Gastrocnemius medialis (tissue), 4 donors: ENCODE results near the gene AP5S1.

ENCODE experiments used
- POLR2A ChIP-seq, 2 donors: fragments of 450-650 bp; IDR thresholded peaks; one replicate each; pipeline ENCODE4 v1.6.1; 2017; ENCODE audit warnings: antibody characterized with exemption in 2 of 2, mild to moderate bottlenecking in 2 of 2, moderate library complexity in 2 of 2
- TF ChIP-seq, protein P1 (sequence below), 5 experiments: fragments of 450-650 bp in 3 of 5; fragments of 200-600 bp in 2 of 5; sonication (generic) in 2 of 5; IDR thresholded peaks in 4 of 5; conservative IDR thresholded peaks in 1 of 5; 1 replicate in 4 of 5; 2 replicates in 1 of 5; pipeline ENCODE4 v1.5.1; 2016 to 2019; ENCODE audit warnings: antibody characterized with exemption in 5 of 5, mild to moderate bottlenecking in 3 of 5, moderate library complexity in 3 of 5

DNA sequence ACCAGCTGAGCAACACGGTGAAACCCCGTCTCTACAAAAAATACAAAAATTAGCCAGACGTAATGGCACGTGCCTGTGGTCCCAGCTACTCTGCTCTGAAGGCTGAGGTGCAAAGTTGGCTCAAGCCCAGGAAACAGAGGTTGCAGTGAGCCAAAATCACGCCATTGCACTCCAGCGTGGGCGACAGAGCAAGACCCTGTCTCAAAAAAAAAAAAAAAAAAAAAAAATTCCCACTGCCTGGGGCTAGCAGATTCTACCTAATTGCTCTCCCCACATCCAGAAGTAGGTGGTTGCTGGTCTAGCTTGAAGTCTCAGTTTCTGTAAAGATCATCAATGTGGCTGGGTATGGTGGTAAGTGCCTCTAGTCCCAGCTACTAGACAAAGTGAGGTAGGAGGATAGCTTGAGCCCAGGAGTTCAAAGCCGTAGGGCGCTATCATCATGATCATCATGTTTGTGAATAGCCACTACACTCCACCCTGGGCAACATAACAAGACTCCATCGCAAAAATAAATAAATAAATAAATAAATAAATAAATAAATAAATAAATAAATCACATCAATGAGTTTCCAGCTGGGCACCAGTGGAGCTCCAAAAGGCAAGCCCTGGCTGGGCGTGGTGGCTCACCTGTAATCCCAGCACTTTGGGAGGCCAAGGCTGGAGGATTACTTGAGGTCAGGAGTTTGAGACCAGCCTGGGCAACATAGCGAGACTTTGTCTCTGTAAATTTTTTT lies 6.3 kb upstream of the AP5S1 start:
- TF ChIP-seq, protein P1, sequence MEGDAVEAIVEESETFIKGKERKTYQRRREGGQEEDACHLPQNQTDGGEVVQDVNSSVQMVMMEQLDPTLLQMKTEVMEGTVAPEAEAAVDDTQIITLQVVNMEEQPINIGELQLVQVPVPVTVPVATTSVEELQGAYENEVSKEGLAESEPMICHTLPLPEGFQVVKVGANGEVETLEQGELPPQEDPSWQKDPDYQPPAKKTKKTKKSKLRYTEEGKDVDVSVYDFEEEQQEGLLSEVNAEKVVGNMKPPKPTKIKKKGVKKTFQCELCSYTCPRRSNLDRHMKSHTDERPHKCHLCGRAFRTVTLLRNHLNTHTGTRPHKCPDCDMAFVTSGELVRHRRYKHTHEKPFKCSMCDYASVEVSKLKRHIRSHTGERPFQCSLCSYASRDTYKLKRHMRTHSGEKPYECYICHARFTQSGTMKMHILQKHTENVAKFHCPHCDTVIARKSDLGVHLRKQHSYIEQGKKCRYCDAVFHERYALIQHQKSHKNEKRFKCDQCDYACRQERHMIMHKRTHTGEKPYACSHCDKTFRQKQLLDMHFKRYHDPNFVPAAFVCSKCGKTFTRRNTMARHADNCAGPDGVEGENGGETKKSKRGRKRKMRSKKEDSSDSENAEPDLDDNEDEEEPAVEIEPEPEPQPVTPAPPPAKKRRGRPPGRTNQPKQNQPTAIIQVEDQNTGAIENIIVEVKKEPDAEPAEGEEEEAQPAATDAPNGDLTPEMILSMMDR (IDR thresholded peaks at IDR 0.05 in 4 of 5, conservative IDR thresholded peaks at IDR 0.05 in 1 of 5), result no peak
- TF ChIP-seq POLR2A (IDR thresholded peaks at IDR 0.05), result no peak
